Fibroblast of the aortic adventitia (primary cell): Measurements from ENCODE around the gene POP4. TPM values are rescaled to one million over a fixed set of nuclear protein-coding genes. Genes with fewer than 3 reads are reported as not detected.

Experiments used
- DNase-seq: peaks from one replicate; pipeline ENCODE4 v3.0.0-alpha.2; 2010; ENCODE audit warnings: low read depth
- H3K4me3 ChIP-seq: 2 replicates; pipeline ENCODE4 v1.5.1; 2011; ENCODE audit warnings: low read depth, mild to moderate bottlenecking, control low read depth, low read length, moderate library complexity
- CTCF ChIP-seq: IDR thresholded peaks from 2 replicates; pipeline ENCODE4 v1.5.1; 2011; ENCODE audit warnings: mild to moderate bottlenecking, low read length, control low read depth, inconsistent platforms; ENCODE audit not compliant: insufficient read depth
- total RNA-seq: library from RNA; depleted of rRNA; stranded (reverse); fragments of >200 nt; gene quantifications from 2 replicates; pipeline ENCODE4 v1.2.3, GENCODE V29; 2012; ENCODE audit warnings: low replicate concordance

Gene POP4
- total RNA-seq, 1 donor: 76.6 TPM

GRCh38 chr19:29629836-29630534 lies 23.9 kb downstream of the POP4 start:
- no peak for DNase-seq
- no peak overlapping the region for H3K4me3 ChIP-seq
- TF ChIP-seq CTCF: no peak

GRCh38 chr19:29630655-29631054 lies 24.6 kb downstream of the POP4 start:
- no peak overlapping the region for H3K4me3 ChIP-seq
- DNase-seq: no peak
- no peak for TF ChIP-seq CTCF

- no peak for DNase-seq
- no peak for TF ChIP-seq CTCF
- H3K4me3 ChIP-seq: no peak overlapping the region
Measured at GRCh38 chr19:29631450-29631849, 25.4 kb downstream of the POP4 start.

GRCh38 chr19:29634002-29634401 lies 27.9 kb downstream of the POP4 start:
- no peak for DNase-seq
- no peak for TF ChIP-seq CTCF
- no peak overlapping the region for H3K4me3 ChIP-seq

- no peak overlapping the region for H3K4me3 ChIP-seq
- no peak for DNase-seq
- no peak for TF ChIP-seq CTCF
Measured at GRCh38 chr19:29634423-29635130, 28.5 kb downstream of the POP4 start.

- H3K4me3 ChIP-seq: no peak overlapping the region
- TF ChIP-seq CTCF: no peak
- DNase-seq: no peak
Measured at GRCh38 chr19:29635963-29636362, 29.9 kb downstream of the POP4 start.
